Amniotic stem cell (primary cell): ENCODE data around the gene DNHD1.
A peak's percentile ranks its signal among the peaks of the same experiment; 100 is the strongest.

Experiments used
- DNase-seq: peaks from one replicate; lab custom pipeline; 2025; lab: John Stamatoyannopoulos, UW

Gene DNHD1

DNA sequence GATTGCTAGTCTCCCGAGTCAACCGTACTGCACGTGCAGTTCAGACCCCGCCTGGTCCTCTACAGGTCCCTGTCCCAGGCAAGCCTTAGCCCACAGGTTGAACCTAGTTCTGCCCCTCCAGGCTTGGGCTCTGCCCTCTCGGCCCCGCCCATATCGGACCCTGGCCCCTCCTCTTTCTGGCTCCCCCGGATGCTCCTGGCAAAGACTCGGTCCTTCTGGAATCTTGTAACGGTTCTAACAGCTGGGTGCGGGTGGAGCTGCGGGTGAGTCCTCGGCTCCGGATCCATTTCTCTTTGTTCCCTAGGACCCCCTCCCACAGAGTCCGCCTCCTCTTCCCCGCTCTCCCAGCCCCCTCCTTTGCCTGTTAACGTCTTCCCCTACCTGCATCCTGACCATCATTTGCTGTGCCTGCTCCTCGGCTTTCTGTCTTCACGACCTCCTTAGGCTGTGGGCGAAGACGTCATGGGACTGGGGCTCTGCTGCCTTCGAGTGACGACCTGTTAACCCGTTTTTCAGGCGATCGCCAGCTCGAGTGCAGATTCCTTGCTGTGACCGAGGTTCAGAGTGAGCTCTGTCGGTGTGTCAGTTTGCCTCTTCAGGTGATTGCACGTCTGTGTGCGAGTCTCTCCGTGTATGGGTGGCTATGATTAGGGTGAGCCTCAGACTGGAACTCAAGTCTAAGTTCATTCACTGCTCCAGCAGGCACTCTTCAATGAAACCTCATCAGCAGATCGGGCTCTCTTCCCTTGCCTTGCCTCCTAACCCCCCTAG lies at the start of gene DNHD1:
TSS of gene DNHD1 (plus strand) at position 212 of the 771 bp plus-strand sequence. CDS start 936 bp downstream, outside the sequence.
- no peak for DNase-seq

DNA sequence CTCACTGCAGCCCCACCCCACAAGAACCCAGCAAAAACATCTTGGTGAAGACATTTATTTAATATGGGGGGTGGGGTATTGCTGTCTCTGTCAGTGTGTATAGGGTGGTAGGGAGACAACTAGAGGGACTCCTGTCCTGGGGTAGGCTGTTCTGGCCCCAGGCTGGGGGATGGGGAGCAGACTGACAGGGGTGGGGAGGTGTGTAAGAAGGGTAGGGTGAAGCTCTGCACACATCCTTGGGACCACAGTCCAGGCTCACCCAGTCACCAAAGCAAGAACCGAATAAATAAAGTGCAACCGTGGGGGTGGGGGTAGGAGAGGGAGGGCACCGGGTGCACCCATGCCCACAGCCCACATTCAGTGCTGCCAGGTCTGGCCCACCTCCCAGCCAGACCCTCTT lies 48.5 kb upstream of the DNHD1 start:
- no peak for DNase-seq

- DNase-seq: no peak
Observed at GRCh38 chr11:6452219-6452618, 44.9 kb upstream of the DNHD1 start.

DNA sequence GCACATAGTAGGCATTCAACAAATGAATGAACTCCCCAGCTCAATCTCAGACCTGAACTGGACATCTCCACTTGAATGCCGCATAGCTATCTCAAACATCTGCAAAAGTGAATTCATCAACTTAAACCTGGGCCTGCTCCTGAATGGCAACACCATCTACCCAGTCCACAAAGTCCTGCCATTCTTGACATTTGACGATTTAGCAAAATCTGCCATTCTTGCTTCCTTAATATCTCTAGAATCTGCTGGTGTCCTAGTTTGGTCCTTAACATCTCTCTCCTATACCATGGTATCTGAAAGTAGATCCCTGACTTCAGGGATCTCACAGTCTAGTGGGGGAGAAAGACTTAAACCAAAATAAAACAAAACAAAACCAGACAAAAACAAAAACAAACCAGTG lies 43.9 kb upstream of the DNHD1 start:
- DNase-seq: no peak

GRCh38 chr11:6455070-6455469 lies 42.0 kb upstream of the DNHD1 start:
- no peak for DNase-seq

- DNase-seq: no peak
Observed at GRCh38 chr11:6456361-6457073, 40.6 kb upstream of the DNHD1 start.

DNA sequence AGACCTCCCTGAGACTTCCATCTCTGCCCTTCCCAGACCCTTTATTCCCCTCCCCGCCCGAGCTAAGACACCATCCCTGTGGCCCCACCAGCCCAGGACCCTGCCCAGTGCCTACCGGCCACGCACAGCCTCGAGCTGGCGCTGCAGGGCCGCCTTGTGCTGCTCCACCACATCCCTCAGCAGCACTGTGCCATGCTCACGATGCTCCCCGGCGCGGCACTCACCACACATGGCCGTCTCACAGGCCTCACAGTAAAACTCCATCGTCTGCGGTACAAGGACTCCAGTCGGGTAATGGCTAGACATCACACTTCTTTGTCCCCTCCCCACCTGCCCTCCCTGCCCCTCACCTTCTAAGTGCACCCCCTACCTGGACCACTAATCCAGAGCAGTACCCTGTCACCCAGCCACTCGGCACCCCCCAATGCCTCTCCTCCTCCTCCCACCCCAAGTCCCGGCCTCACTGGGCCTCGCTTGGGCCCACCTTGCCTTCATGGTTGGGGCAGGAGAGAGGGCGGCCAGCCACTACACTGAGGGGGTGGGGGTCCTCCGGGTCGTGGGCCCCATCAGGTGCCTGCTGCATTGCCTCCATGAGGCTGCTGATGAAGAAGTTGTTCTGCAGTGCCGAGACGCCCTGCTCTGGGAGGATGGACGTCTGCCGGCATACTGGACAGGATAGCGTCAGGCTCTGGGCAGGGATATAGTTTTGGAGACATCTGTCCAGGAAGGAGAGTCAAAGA lies 39.3 kb upstream of the DNHD1 start:
- no peak for DNase-seq

- no peak for DNase-seq
Observed at GRCh38 chr11:6458352-6459098, 38.6 kb upstream of the DNHD1 start.

GRCh38 chr11:6459099-6459450 lies 38.0 kb upstream of the DNHD1 start:
- DNase-seq: no peak

DNA sequence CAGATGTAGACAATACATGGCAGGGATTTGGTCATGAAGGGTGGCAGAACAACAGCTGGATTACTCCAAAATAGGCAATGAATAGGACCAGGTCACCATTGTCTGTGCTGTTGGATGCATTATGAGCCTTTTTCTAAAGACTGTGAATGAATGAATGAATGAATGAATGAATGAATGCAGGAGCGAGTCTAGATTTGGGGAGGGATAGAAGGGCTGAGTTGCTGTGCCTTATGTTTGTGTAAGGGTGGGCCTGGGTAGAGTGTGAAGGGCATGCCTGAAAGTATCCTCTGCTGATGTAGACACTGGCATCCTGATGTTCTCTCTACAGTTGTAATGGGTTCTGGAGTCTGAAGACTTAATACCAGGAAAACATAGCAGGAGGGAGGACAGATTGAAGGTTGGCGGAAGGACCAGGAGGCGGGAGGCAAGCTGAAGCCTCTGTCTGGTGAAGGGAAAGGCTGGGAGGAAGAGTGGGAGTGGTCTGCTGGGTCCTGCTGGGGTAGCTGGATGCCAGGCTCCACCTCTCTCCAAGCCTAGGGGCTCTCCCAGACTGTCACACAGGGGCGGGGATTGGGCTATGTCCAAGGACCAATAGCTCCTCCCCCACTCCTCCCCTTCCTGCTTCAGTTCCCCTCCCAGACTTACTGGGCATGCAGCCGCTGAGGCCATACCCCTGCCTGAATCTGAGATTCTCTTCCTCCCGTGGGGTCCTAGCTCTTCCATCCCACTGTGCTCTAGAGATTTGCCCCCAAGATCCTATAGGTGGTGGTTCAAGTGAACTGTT lies 28.2 kb upstream of the DNHD1 start:
- no peak for DNase-seq

- no peak for DNase-seq
Observed at GRCh38 chr11:6469599-6469998, 27.5 kb upstream of the DNHD1 start.

GRCh38 chr11:6472934-6473333 lies 24.1 kb upstream of the DNHD1 start:
- no peak for DNase-seq

DNA sequence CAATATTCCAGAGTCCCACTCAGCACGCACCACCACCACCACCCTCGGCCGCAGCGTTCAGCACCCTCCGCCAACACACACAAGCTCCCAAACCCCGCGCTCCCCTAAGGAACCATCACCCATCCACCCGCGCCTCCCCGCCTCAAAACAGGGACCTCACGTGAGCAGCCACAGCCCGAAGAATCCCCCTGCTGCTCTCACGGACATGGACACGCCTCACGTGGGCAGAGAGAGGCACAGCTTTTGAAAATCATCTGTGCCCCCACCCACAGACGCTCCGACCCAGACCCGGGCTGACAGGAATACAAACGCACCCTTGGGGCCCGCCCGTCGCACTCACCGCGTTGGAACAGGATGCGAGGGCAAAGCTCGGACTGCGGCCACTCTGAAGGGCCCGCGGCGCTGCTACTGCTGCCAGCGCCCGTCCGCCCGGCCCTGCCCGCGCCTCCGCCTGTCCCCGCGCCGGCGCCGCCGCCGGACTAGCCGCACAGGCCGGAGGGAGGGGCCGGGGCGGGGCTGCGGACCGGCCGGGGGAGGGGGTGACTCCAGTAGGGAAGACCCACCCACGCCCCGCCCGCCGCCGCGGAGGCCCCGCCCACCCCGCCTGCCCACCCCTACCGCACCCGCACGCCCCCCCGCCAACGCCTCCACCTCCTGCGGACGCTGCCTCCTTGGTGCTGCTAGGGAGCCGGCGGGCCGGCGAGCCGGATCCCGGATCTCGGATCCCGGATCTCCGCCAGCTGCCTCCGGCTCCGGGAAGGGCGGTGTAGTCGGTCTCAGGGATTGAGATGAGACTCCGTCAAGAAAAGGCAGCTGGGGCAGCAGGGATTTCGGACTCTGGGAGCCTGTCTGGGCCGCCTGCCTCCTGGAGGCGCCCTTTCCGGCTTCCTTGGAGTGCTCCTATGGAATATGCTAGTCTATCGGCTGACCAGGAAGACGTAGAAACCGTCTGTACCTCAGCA lies 23.3 kb upstream of the DNHD1 start, which contains the start of gene TRIM3:
TSS of gene TRIM3 (minus strand) at position 491 of the 962 bp plus-strand sequence. CDS start 8,246 bp downstream, outside the sequence.
- DNase-seq: peak; percentile 79

DNA sequence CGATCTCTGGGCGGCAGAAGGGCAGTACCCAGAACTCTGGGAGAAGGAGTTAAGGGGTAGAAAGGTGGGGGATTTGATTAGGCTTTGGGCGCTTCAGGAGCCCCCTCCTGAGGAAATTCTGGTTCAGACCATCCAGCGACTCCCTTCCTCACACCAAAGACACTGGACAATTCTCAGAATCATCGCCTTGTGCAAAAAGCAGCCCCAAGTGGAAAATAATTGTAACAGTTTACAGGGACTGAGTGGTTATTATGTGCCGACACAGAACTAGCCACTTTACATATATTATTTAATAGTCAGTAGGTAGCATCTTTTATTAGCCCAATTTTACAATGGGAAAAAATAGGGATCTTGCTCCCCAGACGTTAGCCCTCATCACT lies 22.7 kb upstream of the DNHD1 start:
- DNase-seq: no peak

GRCh38 chr11:6474806-6475500 lies 22.1 kb upstream of the DNHD1 start:
- DNase-seq: no peak

GRCh38 chr11:6475936-6476335 lies 21.1 kb upstream of the DNHD1 start:
- DNase-seq: no peak

DNA sequence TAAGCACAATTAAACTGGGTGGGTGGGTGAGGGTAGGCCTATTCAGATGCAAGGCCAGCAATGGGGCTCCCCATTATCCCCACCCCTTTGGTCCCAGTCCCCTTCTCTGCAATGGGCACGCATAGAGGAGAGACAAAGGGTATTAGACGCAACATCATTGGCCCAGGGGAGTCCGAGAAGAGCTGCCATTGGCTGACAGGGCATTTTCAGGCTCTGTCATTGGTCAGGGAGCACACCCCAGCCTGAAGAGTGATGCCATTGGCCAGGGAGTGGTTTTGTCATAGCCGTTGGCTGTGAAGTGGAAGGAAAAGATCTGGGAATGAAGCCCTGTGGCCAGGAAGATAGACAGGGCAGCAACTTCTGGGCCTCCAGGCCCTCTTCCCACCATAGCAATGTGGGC lies 20.5 kb upstream of the DNHD1 start:
- DNase-seq: no peak

DNA sequence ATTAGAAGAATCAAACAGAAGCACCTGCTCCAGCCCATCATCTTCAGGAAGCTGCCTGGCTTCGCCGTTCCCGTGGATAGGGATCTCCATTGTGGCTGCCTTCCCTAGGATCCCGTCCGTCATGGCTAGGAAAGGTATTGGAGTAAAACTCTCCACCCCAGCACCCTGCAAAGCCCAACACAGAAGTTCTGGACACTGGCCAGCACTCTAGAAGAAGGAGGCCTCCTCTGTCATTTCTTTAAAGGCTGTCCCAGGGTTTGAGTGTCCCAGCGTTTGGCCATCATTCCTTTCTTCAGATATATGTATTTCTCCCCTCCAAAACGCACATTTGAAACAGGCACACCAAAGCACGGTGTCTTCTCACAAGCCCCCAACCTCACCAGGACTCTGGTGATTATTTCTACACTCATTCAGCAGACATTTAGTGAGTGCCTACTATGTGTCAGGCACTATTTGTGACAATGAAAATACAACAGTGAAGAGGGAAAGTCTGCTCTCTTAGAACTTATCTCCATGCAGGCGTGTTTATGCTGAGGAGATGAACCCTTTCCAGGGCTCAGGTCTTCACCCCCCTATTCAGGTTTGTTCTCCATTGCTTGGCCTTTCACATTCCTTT lies 16.7 kb upstream of the DNHD1 start:
- no peak for DNase-seq
